Activated CD4-positive, alpha-beta T cell treated with anti-CD3 and anti-CD28 coated beads for 24 hours (primary cell): Measurements from ENCODE around the gene IRF5.
A peak's percentile ranks its signal among the peaks of the same experiment; 100 is the strongest.

Source experiments
- DNase-seq, 2 donors: peaks; one replicate each; pipeline ENCODE4 v3.0.0-alpha.2; 2020; ENCODE audit warnings: low read depth in 2 of 2

The IRF5 gene

DNA sequence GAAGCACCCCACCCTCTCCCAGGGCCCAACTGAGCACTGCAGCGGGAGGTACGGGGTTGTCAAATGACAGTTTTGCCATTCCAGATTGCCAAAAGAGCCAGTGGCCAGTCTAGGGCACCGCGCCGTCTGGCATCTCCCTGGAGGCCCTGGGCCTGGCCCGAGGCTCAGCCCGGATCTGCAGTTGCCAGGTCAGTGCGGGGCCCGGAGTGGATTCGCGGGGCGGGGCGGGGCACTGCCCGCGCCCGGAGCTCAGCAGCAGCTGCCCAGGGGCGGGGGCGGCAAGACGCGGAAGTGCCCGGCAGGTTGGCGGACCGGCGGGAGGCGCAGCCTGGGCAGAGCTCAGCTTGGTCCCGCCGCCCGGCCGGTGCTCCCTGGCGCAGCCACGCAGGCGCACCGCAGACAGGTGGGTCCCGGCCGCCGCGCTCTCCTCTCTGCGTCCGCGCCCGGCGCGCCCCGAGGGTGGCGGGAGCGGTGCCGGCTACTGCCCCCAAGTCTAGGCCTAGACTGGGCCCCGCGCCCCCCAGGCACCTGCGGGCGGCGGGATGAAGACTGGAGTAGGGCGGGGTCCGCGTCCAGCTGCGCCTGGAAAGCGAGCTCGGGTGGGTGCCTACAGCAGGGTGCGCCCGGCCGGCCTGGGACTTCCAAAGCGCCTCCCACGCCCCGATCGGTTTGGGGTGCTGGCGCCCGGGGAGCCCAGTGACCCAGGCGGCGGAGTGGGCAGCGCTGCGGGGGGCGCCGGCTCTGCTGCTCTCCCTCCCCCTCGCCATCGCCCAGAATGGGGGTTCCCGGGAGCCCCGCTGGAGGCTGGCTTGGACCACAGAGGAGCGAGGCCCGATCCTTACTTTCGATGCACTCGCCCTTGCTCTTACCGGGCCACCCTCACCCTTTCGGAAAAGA is at the start of gene IRF5:
IRF5 (plus strand) TSS at position 281 of the 897 bp plus-strand sequence. CDS start 4,155 bp downstream, outside the sequence.
- no peak for DNase-seq

DNA sequence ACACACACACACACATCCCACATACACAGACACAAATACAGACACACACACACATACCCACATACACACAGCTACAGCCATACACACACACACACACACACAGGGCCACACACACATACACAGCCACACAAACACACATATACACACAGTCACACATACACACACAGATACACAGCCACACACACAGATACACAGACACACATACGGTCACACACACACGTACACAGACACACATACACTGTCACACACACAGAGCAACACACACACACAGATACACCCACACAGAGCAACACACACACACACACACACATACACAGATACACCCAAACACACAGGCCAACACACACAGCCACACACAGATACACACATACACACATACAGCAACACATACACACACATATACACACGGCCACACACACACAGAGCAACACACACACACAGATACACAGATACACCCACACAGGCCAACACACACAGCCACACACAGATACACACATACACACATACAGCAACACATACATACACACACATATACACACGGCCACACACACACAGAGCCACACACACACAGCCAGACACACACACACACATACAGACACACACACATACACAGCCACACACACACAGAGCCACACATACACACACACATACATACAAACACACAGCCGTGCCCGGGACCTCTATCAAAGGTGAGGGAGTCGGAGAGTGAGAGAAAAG is 49.5 kb upstream of the IRF5 start:
- DNase-seq, result no peak

GRCh38 chr7:128888756-128889095 is 49.0 kb upstream of the IRF5 start:
- DNase-seq, result no peak

GRCh38 chr7:128889121-128889520 is 48.6 kb upstream of the IRF5 start:
- no peak for DNase-seq

GRCh38 chr7:128890306-128891109 is 47.2 kb upstream of the IRF5 start:
- DNase-seq, result no peak

DNA sequence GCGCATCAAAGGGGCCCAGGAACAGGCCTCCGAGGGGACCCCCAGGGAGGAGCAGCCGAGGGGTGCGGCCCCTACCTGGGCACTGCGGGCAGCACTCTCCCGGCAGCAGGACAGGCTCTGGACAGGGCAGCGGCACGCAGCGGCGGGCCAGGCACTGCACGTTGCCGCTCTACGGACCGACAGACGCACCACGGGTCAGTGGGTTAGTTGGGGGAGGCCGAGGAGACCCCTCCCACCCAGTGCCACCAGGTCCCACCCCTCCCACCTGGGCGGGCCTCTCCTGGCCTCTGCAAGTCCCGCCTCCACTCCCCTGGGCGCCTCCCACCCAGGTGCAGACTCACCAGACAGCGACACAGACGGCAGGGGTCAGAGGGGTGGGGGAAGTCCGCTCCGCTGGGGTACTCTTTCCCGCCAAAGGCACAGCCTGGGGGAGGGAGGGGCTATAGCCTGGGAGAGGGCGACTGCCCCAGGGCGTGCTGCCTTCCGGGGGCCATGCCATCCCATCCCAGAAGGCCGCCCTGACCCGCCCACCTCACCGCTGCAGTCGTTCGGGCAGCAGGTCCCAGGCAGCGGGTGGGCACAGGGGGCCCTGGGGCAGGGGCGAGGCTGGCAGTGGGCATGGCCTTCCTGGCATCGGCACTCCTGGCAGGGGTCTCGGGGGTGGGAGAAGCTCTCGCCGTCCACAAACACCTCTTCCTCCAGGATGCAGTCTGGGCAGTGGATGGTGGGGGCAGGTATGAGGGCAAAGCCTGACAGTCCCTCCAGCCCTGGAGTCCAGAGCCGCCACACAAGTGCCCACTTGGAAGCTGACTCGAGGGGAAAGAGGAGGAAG is 46.4 kb upstream of the IRF5 start:
- DNase-seq, result no peak

- DNase-seq, result no peak
These were observed 45.8 kb upstream of the IRF5 start for GRCh38 chr7:128891942-128892269.

- DNase-seq, result no peak
These were observed 45.0 kb upstream of the IRF5 start for GRCh38 chr7:128892521-128893250.

- DNase-seq, result no peak
These were observed 44.3 kb upstream of the IRF5 start for GRCh38 chr7:128893251-128894100.

DNA sequence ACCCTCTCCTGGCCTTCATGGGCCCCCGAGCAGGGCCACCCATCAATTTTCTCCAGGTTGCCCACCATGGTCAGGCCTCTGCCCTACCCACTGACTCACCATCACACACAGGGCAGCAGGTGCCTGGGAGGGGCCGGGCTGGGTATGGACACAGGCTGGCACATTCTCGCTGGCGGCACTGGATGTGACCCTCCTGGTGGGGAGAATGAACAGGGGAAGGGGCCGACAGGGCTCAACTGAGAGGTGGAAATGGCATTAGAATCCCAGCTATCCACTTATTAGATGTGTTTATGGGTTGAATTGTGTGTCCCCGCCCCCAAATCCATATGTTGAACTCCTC is 43.7 kb upstream of the IRF5 start:
- DNase-seq, result no peak

GRCh38 chr7:128895320-128895719 is 42.4 kb upstream of the IRF5 start:
- DNase-seq, result no peak

DNA sequence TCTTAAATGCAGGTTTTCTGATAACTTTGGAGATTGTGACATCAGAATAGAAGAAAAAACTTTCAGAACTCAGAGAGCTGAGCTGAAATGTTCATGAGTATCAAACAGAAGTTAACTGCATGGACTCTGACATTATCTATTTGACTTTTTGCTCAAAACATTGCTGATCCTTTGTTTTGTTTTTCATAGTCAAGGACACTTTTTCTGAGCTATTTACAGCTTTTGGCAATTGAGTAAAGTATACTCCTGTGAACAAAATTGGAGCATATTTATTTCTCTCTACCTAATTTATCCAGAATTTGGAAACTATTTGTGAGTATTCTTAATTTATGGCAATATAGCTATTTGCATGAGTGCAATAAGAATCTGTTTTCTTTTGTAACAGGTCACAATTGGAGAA is 38.3 kb upstream of the IRF5 start:
- DNase-seq, result no peak

DNA sequence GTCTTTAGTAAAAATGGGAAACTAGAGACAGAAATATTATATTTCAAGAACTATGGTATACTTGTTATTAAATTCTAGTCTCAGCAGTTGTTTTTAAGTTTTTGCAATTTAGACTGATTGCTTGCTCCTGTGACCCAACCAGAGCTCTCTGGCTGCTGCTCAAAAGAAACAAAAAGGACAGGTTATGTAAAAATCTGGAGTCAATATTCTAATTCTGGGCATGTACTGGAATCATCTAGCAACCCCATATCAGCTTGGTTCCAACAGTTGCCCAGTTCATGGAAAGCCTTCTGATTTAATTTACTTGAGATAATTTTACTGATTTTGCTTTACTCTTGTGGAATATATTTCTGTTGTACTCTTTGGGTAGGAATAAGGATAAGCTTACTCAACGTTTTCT is 37.5 kb upstream of the IRF5 start:
- DNase-seq, result no peak

- DNase-seq, result no peak
These were observed 34.8 kb upstream of the IRF5 start for GRCh38 chr7:128902761-128903585.

DNA sequence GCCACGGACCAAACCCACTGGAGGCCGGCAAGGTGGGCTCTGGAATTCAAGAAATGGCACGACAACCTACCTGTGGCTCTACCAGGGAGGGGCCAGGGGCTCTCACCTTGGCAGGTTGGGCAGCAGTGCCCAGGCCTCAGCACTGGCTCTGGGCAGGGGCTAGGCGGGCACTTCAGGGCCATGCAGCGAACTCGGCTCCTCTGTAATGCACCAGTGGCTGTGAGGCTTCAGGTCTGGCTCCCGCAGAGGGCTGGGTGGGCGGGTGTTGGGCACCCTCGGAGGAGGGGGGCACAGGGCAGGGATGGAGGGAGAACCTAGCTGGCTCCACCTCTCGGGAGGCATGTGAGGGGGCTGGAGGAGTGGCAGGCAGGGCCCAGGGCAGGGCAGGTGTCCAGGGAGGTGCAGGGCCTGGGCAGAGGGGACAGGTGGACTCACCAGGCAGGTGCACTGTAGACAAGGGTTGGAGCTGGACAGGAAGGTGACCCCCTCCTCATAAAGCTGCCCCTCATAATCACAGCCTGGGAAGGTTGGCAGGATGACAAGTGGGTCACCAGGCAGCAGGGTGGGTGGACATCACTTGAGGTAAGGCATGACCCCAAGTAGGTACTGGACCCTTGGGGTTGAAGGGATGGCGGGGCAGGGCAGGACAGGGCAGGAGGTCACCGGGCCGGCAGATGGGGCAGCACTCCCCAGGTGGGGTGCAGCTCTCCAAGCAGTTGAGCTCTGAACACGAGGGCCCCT is 33.9 kb upstream of the IRF5 start:
- no peak for DNase-seq

DNA sequence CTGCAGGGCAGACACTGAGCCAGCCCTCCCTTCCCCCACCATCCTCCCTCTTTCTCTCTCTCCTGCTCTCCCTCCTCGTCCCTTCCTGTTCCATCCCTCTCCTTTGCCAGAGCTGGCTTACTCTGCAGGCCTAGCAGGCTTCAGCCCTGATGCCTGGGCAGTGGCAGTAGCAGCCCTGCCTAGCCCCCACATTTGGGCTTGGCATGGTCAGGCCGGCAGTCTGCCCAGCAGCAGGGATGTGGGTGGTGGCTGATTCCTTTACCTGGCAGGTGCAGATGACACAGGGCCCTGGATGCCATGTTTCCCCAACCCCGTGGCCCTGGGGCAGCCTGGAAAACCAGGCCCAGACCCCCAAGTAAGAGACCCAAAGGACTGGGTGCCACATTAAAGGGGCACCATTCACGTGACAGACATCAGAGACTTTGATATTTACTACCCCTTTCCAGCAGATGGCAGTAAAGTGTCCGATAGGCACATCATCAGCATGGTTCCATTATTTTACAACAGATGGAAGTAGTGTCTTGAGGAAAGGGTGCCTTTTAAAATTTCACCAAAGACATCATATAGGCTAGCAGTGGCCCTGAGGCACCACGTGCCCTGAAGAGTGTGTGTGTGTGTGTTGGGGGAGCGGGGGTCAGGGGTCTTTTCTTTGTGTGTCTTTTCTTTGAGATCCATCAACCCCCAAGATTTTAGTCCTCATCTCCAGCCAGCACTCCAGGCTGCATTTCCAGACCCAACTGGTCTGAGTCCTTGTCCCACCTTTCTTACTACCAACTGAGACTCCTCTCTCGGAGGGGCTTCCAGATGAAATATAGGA is 33.1 kb upstream of the IRF5 start:
- peak in 1 of 2 donors; percentile 24 for DNase-seq

DNA sequence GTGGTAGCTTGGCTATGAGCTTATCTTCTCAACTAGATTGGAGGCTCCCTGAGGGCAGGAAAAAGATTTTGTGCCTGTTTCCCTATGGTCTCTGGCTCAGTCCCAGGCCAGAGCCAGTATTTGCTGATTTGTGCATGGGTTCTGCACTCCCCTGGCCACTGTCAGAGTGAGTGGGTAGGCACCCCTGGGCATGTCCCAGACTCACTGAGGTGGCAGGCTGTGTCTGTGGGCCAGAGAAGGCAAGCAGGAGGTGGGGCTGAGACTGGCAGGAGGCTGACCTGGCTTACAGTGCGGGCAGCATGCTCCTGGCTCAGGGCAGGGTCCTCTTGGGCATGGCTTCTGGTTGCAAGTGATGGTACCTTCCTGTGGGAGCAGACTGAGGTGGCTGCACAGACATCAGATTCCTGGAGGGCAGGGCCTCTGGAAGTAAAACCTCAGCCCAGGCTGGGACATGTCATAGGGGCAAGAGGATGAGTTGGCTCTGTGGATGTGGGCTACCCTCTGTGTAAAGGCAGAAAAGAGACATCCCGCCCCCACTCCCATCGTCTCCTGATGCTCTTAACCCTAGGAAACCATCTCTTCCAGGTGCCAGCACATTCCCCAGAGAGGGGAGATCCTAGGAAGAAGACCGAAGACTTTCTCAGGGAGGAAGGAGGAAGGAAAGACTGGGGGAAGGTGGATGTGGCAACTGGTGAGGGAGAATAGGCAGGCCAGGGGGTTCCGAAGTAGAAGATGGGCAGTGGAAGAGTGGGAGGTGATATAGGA is 31.5 kb upstream of the IRF5 start:
- no peak for DNase-seq
